T-cell (primary cell): ENCODE results near the gene STK40. TPM values are rescaled to one million over a fixed set of nuclear protein-coding genes. Genes with fewer than 3 reads are reported as not detected.

Source experiments
- ATAC-seq, 4 experiments: fragments of 200-7000 bp in 3 of 4; fragments of 150-1000 bp in 1 of 4; cut with Tn5 transposase; replicated peaks in 1 of 4; 1 replicate in 3 of 4; 2 replicates in 1 of 4; pipeline ENCODE4 v1.10.0; 2021; ENCODE audit warnings: moderate library complexity in 3 of 4, mild to moderate bottlenecking in 2 of 4, moderate number of reproducible peaks in 1 of 4
- CTCF ChIA-PET, 2 donors: fragments of 300-600 bp; sonication (Branson Sonifier 250); formaldehyde crosslinking; loops; one replicate each; lab custom pipeline; 2022; ENCODE audit warnings: antibody characterized with exemption in 2 of 2; lab: Charles Lee
- POLR2A ChIA-PET, 2 donors: fragments of 300-600 bp; sonication (Branson Sonifier 250); formaldehyde crosslinking; loops; one replicate each; lab custom pipeline; 2022; ENCODE audit warnings: antibody characterized with exemption in 2 of 2; lab: Charles Lee
- DNase-seq, 35 experiments: peaks; one replicate each; pipeline versions ENCODE4 v3.0.0 to v3.0.0-alpha.2; 2013 to 2023
- H3K27ac ChIP-seq: one replicate; pipeline ENCODE4 v1.5.1; 2013; ENCODE audit warnings: low read length
- H3K27me3 ChIP-seq, 2 experiments: replicated peaks in 1 of 2; 1 replicate in 1 of 2; 2 replicates in 1 of 2; pipeline versions ENCODE4 v1.6.1 to v1.7.0; 2013; ENCODE audit warnings: low read length in 1 of 2, mixed read lengths in 1 of 2; ENCODE audit not compliant: control insufficient read depth in 2 of 2, insufficient read depth in 2 of 2; ENCODE audit errors: extremely low read depth in 1 of 2
- H3K36me3 ChIP-seq, 2 donors: 1 replicate in 1 of 2; 2 replicates in 1 of 2; pipeline versions ENCODE4 v1.6.1 to v1.7.0; 2013; ENCODE audit warnings: low read length in 1 of 2; ENCODE audit not compliant: control insufficient read depth in 2 of 2, insufficient read depth in 1 of 2; ENCODE audit errors: extremely low read depth in 1 of 2
- H3K4me1 ChIP-seq, 2 experiments: 1 replicate in 1 of 2; 2 replicates in 1 of 2; pipeline versions ENCODE4 v1.6.1 to v1.7.0; 2013; ENCODE audit warnings: low read length in 2 of 2, mixed read lengths in 1 of 2; ENCODE audit not compliant: insufficient read depth in 2 of 2, control insufficient read depth in 1 of 2; ENCODE audit errors: extremely low read depth in 1 of 2
- H3K4me3 ChIP-seq, 2 donors: 1 replicate in 1 of 2; 2 replicates in 1 of 2; pipeline versions ENCODE4 v1.5.1 to v1.7.0; 2013; ENCODE audit warnings: mild to moderate bottlenecking in 2 of 2, low read length in 1 of 2, moderate library complexity in 1 of 2; ENCODE audit not compliant: control insufficient read depth in 1 of 2; ENCODE audit errors: extremely low read depth in 1 of 2
- H3K9me3 ChIP-seq: 2 replicates; pipeline ENCODE4 v1.7.0; 2013
- H3K27ac Mint-ChIP-seq, 2 donors: one replicate each; pipeline ENCODE4 v1.8.0; 2020 to 2021; ENCODE audit warnings: mild to moderate bottlenecking in 2 of 2, mixed read lengths in 2 of 2
- H3K27me3 Mint-ChIP-seq, 2 donors: one replicate each; pipeline ENCODE4 v1.8.0; 2021 to 2022; ENCODE audit warnings: mixed read lengths in 2 of 2
- H3K36me3 Mint-ChIP-seq: one replicate; pipeline ENCODE4 v1.8.0; 2021; ENCODE audit warnings: mixed read lengths
- H3K4me1 Mint-ChIP-seq, 3 donors: one replicate each; pipeline ENCODE4 v1.8.0; 2020 to 2022; ENCODE audit warnings: mixed read lengths in 3 of 3, mild to moderate bottlenecking in 1 of 3
- H3K4me3 Mint-ChIP-seq, 3 donors: one replicate each; pipeline ENCODE4 v1.8.0; 2020 to 2022; ENCODE audit warnings: mild to moderate bottlenecking in 3 of 3, mixed read lengths in 3 of 3, moderate library complexity in 3 of 3
- H3K9me3 Mint-ChIP-seq, 3 donors: one replicate each; pipeline ENCODE4 v1.8.0; 2020 to 2022; ENCODE audit warnings: mixed read lengths in 3 of 3
- WGBS: methylation state at CpG from one replicate; pipeline ENCODE4 v1.1.5; 2013; ENCODE audit warnings: missing lambda C conversion rate; ENCODE audit not compliant: insufficient coverage; 5-methylcytosine and 5-hydroxymethylcytosine counted together
- total RNA-seq, 35 experiments: library from RNA in 6 of 35; stranded (reverse) in 6 of 35; fragments of 120-200 nt in 1 of 35; gene quantifications; one replicate each; pipeline versions ENCODE4 v1.2.1 to v1.2.4 and lab custom pipeline; 2013 to 2026

The STK40 gene
- total RNA-seq, 5 donors from 2014 or later (not counting 1 experiment from before 2014, with no cell fraction given) = 29.6 to 71.1 (median 56.7) TPM

DNA sequence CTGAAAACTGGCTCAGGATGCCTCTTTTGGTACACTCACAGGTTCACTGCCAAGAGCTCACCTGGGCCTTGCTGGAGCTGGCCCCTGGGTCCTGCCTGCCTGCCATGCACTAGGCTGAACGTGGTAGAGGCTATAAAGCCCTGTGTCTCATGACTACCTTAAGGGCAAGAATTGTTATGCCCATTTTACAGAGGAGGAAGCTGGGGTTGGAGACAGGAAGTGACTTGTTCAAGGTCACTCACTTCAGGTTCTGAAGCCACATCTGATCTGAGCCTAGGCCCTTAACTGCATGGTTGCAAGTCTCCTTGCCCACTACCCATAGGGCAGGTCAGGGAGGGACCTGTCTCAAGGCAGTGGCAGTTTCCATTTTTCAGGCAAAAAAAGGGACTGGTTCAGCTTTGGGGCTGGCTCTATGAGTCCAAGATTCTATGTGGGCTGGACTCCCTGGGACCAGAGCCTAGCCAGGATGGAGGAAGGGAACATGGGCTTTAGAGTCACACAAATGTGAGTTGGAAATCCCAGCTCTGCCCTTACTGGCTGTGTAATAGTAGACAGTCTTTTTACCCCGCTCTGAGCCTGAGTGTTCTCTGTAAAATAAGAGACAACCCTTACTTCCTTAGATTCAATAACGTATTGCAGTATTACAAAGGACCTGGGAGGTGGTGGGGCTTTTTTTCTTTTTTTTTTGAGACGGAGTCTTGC lies 7.8 kb downstream of the STK40 start:
- no peaks in the 10 kb centered on the region for H3K9me3 Mint-ChIP-seq
- no peak overlapping the region for H3K4me3 ChIP-seq
- H3K4me1 ChIP-seq = peaks cover 33 to 80% of the 10 kb centered on the region in 2 experiments
- peaks cover 78 to 92% (median 84%) of the 10 kb centered on the region in 3 donors for H3K4me1 Mint-ChIP-seq
- peak overlapping the region; percentile 65 for H3K27ac ChIP-seq
- WGBS = 40% methylated on average over 1 of the region's 4 CpGs
- ChIA-PET POLR2A (no interaction called here), CTCF (interaction anchor here in 1 of 2 donors (0.9 kb wide), 1 partner anchor 9 kb away, joined by 3 read pairs; no protein-coding TSS in a partner anchor)
- H3K4me3 Mint-ChIP-seq = peak overlapping the region in 1 of 3 donors; percentile 37
- H3K9me3 ChIP-seq = no peaks in the 10 kb centered on the region
- H3K36me3 ChIP-seq = peaks cover 0 to 6% of the 10 kb centered on the region in 2 donors
- peak overlapping the region; percentile 85 to 89 for H3K27ac Mint-ChIP-seq
- no peaks in the 10 kb centered on the region for H3K27me3 Mint-ChIP-seq
- H3K36me3 Mint-ChIP-seq = peaks cover 9% of the 10 kb centered on the region
- DNase-seq (no peak), ATAC-seq (peak in 1 of 4 experiments; percentile 46)
- H3K27me3 ChIP-seq = no peaks in the 10 kb centered on the region

DNA sequence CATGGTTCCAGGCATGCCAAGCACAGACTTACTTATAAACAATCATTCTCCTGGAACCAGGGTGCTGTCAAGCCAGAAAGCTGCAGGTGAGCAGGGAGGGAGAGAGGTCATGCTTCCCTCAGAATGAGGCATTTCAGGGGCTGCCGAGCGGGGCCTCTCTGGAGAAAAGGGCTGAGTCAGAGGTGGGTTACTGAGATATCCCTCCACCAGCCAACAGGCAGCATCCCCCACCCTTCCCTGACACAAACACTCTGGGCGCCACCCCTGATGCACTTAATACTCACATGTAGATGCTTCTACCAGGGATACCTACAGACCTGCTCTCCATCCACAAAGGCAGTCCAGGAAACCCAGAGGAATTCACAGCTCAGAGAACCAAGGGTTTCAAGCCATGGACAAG lies 13.1 kb downstream of the STK40 start:
- ATAC-seq = no peak
- Mint-ChIP-seq H3K4me1 (peaks cover 61 to 78% (median 68%) of the 10 kb centered on the region in 3 donors), H3K27ac (peak overlapping the region; percentile 96), H3K36me3 (peaks cover 5% of the 10 kb centered on the region), H3K9me3 (no peaks in the 10 kb centered on the region), H3K27me3 (no peaks in the 10 kb centered on the region), H3K4me3 (no peak overlapping the region)
- POLR2A ChIA-PET = interaction anchor here in 1 of 2 donors (0.6 kb wide), 1 partner anchor 11 kb away, joined by 6 read pairs; no protein-coding TSS in a partner anchor
- no peak for DNase-seq
- H3K4me3 ChIP-seq = no peak overlapping the region
- WGBS = 90% methylated on average over 2 of the region's 3 CpGs
- CTCF ChIA-PET = interaction anchor here in 1 of 2 donors (0.6 to 0.7 kb wide), 2 partner anchors 91 to 148 kb away, joined by 3 to 5 read pairs; partner anchors contain the start of genes MRPS15 and THRAP3
- peaks cover 0 to 6% of the 10 kb centered on the region in 2 donors for H3K36me3 ChIP-seq
- H3K4me1 ChIP-seq = peaks cover 37 to 68% of the 10 kb centered on the region in 2 experiments
- no peaks in the 10 kb centered on the region for H3K27me3 ChIP-seq
- H3K27ac ChIP-seq = peak overlapping the region; percentile 88
- H3K9me3 ChIP-seq = no peaks in the 10 kb centered on the region

GRCh38 chr1:36369061-36369861 lies 16.5 kb downstream of the STK40 start:
- CTCF ChIA-PET = interaction anchor here (0.5 to 3.4 kb wide), 14 partner anchors 9 to 220 kb away, joined by 3 to 24 read pairs (median 4); partner anchors contain the start of genes SH3D21 (in 1 of the 2) and TRAPPC3 (in 1 of the 2)

DNA sequence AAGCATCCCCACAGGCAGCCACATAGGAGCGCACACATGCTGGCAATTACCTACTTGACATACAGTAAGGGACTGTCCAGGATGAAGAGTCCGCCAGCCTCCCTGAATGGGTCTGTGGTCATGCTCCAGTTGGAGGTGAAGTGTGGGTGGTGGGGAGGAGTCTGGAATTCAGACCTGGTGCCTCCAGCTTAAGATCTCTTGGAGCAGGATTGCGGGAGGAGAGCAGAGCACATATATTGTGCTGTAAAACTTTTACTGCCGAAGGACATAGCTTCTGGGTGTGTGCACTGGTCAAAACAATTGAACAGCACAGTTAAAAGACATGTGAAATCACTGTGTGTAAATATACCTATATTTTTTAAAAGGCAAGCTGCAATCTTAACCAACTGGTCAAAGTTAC lies 17.9 kb downstream of the STK40 start:
- ChIA-PET POLR2A (interaction anchor here (0.6 kb wide), 2 partner anchors 8 to 125 kb away, joined by 3 to 5 read pairs; no protein-coding TSS in a partner anchor), CTCF (interaction anchor here (0.7 to 3.4 kb wide), 8 partner anchors 15 to 62 kb away, joined by 3 to 24 read pairs (median 6); partner anchors contain the start of gene SH3D21 (in 1 of the 2))
- H3K36me3 ChIP-seq = peaks cover 0 to 12% of the 10 kb centered on the region in 2 donors
- H3K27me3 Mint-ChIP-seq = no peaks in the 10 kb centered on the region
- ATAC-seq (no peak), DNase-seq (no peak)
- peak overlapping the region in 1 of 3 donors; percentile 62 for H3K4me3 Mint-ChIP-seq
- peaks cover 50 to 63% (median 60%) of the 10 kb centered on the region in 3 donors for H3K4me1 Mint-ChIP-seq
- H3K27ac ChIP-seq = peak overlapping the region; percentile 69
- no peaks in the 10 kb centered on the region for H3K36me3 Mint-ChIP-seq
- H3K9me3 ChIP-seq = no peaks in the 10 kb centered on the region
- H3K27me3 ChIP-seq = no peaks in the 10 kb centered on the region
- no peak overlapping the region for H3K4me3 ChIP-seq
- no peaks in the 10 kb centered on the region for H3K9me3 Mint-ChIP-seq
- peak overlapping the region; percentile 85 to 90 for H3K27ac Mint-ChIP-seq
- H3K4me1 ChIP-seq = peaks cover 30 to 52% of the 10 kb centered on the region in 2 experiments
- WGBS = 100% methylated on average over 1 of the region's 4 CpGs

More at GRCh38 chr1:36369061-36369861, 16.5 kb downstream of the STK40 start:
- DNase-seq (peak; percentile 61 to 91 (median 82)), ATAC-seq (peak; percentile 38 to 70 (median 43))
- Mint-ChIP-seq H3K4me1 (peaks cover 65 to 78% (median 74%) of the 10 kb centered on the region in 3 donors), H3K36me3 (no peaks in the 10 kb centered on the region), H3K27me3 (no peaks in the 10 kb centered on the region), H3K9me3 (no peaks in the 10 kb centered on the region), H3K4me3 (peak overlapping the region in 1 of 3 donors; percentile 19), H3K27ac (peak overlapping the region; percentile 85 to 90)
- H3K27ac ChIP-seq = peak overlapping the region; percentile 33
- peaks cover 43 to 67% of the 10 kb centered on the region in 2 experiments for H3K4me1 ChIP-seq
- no peak overlapping the region for H3K4me3 ChIP-seq
- H3K9me3 ChIP-seq = no peaks in the 10 kb centered on the region
- no peaks in the 10 kb centered on the region for H3K27me3 ChIP-seq
- POLR2A ChIA-PET = interaction anchor here in 1 of 2 donors (0.6 kb wide), 1 partner anchor 36 kb away, joined by 5 read pairs; no protein-coding TSS in a partner anchor
- 60% methylated on average over 5 of the region's 7 CpGs for WGBS
- H3K36me3 ChIP-seq = peaks cover 0 to 6% of the 10 kb centered on the region in 2 donors

DNA sequence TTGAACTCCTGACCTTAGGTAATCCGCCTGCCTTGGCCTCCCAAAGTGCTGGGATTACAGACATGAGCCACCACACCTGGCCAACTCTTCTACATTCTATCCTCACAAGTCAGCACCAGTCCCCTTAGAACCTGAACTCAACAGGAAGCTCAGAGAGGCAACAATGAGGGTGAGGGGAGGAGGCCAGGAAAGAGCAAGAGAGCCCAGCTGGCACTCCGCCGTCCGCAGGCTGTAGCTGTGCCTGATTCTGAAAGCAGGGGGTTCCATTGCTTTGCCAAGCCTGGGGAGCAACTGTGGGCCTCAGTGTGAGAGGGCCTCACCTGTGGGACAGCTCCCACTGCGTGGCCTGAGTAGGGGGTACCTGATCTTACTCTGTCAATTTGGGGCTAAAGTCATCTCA lies 18.7 kb downstream of the STK40 start:
- H3K27ac ChIP-seq = peak overlapping the region; percentile 69
- Mint-ChIP-seq H3K9me3 (no peaks in the 10 kb centered on the region), H3K27me3 (no peaks in the 10 kb centered on the region), H3K4me3 (peak overlapping the region in 2 of 3 donors; percentile 22 to 62), H3K36me3 (no peaks in the 10 kb centered on the region), H3K4me1 (peaks cover 50 to 57% (median 54%) of the 10 kb centered on the region in 3 donors), H3K27ac (peak overlapping the region; percentile 85 to 90)
- H3K9me3 ChIP-seq = no peaks in the 10 kb centered on the region
- ATAC-seq = peak; percentile 64 to 79 (median 72)
- H3K36me3 ChIP-seq = peaks cover 0 to 18% of the 10 kb centered on the region in 2 donors
- ChIA-PET POLR2A (interaction anchor here (0.5 to 0.7 kb wide), 3 partner anchors 58 to 1141 kb away, joined by 6 read pairs; no protein-coding TSS in a partner anchor), CTCF (interaction anchor here (0.6 to 3.4 kb wide), 12 partner anchors 13 to 71 kb away, joined by 3 to 24 read pairs (median 5); partner anchors contain the start of gene SH3D21 (in 1 of the 2))
- no peak overlapping the region for H3K4me3 ChIP-seq
- WGBS = 38% methylated on average over 4 of the region's 5 CpGs
- no peaks in the 10 kb centered on the region for H3K27me3 ChIP-seq
- peak in 32 of 35 experiments; percentile 22 to 67 (median 42) for DNase-seq
- H3K4me1 ChIP-seq = peaks cover 30 to 48% of the 10 kb centered on the region in 2 experiments
